ENCODE data around the gene GLRX.

The GLRX gene

DNA sequence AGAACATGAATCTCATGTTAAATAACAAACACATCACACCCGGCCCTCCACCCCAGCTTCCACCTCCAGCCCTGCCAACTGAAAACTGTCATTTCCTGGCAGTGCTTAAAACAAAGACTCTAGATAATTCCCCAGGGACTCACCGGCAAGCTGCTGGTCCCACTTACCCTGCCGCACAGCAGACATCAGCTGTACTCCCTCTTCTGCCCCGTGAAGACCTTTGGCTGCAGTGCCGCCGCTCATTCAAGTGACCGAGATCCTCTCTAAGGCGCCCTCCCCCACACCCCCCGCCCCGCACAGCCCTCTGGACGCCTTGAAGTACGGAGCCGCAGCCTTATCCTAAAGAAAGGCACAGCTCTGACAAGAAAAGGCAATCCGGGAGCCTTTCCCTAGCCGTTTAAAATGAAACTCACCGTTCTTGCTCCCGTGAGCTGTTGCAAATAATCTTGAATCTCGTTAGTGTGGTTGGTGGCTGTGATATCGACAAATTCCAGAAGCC, 434 bp downstream of the GLRX start:
- peak in 2 of 3 donors; percentile 44 to 67 for DNase-seq
- H3K4me3 ChIP-seq (ENCODE audit: control insufficient read depth in 1 of 7, extremely low read depth in 1 of 7, insufficient read depth in 4 of 7, low read depth in 2 of 7, low read length in 6 of 7) = peak overlapping the region; percentile 55 to 97 (median 91)
- peaks cover 28 to 83% (median 65%) of the 10 kb centered on the region in 4 experiments for H3K4me1 ChIP-seq (ENCODE audit: control extremely low read depth in 1 of 4, control insufficient read depth in 4 of 4, insufficient read depth in 4 of 4, low read length in 3 of 4)

DNA sequence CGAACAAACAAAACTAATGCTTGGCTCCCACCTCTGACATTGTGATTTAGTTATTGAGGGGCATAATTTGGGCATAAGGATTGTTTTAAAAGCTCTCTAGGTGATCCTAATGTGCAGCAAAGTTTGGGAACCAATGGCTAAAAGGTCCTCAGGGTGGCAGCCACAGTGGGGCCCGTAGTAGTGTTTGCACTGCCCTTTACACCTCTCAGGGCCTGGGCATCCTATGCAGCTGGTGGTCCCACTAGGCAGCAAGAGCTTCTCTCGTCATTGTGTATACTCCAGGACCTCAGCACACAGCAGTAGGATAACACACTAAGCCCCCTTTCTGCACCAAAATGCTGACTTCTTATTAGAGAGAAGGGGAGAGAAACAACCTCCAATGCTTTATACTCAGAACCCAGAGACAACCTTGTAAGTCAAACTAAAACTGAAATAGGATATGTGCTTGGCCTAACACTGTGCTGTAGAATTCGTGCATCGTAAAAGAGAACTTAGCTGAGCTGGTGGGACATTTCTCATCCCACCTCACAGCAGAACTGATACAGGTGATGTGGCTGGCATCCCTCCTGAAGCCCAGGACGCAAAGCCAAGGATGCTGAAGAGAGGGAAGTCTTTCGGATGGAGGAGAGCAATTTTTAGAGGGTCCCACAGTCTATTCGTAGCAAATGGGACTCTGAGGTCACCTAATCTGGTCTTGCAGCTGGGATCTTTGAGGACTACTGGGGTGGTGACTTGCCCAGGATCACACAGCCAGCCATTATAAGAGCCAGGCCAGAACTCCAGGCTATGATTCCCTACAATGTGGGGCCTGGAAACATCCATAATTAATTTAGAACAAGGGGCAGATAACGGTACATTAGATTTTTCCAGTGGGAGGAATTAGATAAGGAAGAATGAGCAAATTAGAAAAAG, 1.2 kb downstream of the GLRX start:
- no peak for DNase-seq
- Histone ChIP-seq H3K27me3 (replicated peaks in 2 of 5; ENCODE audit: control insufficient read depth in 4 of 5, insufficient read depth in 5 of 5, low read length in 4 of 5) (no peaks in the 10 kb centered on the region), H3K36me3 (ENCODE audit: control insufficient read depth in 4 of 4, insufficient read depth in 4 of 4, low read length in 3 of 4) (peaks cover 2 to 14% (median 7%) of the 10 kb centered on the region in 4 experiments), H3K27ac (ENCODE audit: insufficient read depth in 1 of 2, low read depth in 1 of 2, low read length in 2 of 2, poor library complexity in 1 of 2, severe bottlenecking in 2 of 2) (peak overlapping the region; percentile 70 to 86), H3K4me1 (ENCODE audit: control extremely low read depth in 1 of 4, control insufficient read depth in 4 of 4, insufficient read depth in 4 of 4, low read length in 3 of 4) (peaks cover 28 to 82% (median 67%) of the 10 kb centered on the region in 4 experiments), H3K9me3 (ENCODE audit: control extremely low read depth in 1 of 5, control insufficient read depth in 4 of 5, insufficient read depth in 2 of 5, low read depth in 1 of 5, low read length in 4 of 5) (no peaks in the 10 kb centered on the region), H3K4me3 (ENCODE audit: control insufficient read depth in 1 of 7, extremely low read depth in 1 of 7, insufficient read depth in 4 of 7, low read depth in 2 of 7, low read length in 6 of 7) (peak overlapping the region; percentile 58 to 97 (median 91))
- ChIA-PET CTCF (interaction anchor here (1.3 to 7.9 kb wide), 11 partner anchors 10 to 50 kb away, joined by 3 to 60 read pairs (median 8); no protein-coding TSS in a partner anchor), POLR2A (interaction anchor here (0.6 to 1.0 kb wide), 2 partner anchors 9 to 985 kb away, joined by 3 read pairs; no protein-coding TSS in a partner anchor)
- 14% methylated on average over 4 of the region's 9 CpGs for WGBS (ENCODE audit: insufficient coverage)

More for the DNA sequence above, 434 bp downstream of the GLRX start:
- Histone ChIP-seq H3K27me3 (replicated peaks in 2 of 5; ENCODE audit: control insufficient read depth in 4 of 5, insufficient read depth in 5 of 5, low read length in 4 of 5) (no peaks in the 10 kb centered on the region), H3K9me3 (ENCODE audit: control extremely low read depth in 1 of 5, control insufficient read depth in 4 of 5, insufficient read depth in 2 of 5, low read depth in 1 of 5, low read length in 4 of 5) (no peaks in the 10 kb centered on the region), H3K36me3 (ENCODE audit: control insufficient read depth in 4 of 4, insufficient read depth in 4 of 4, low read length in 3 of 4) (peaks cover 0 to 7% (median 3%) of the 10 kb centered on the region in 4 experiments), H3K27ac (ENCODE audit: insufficient read depth in 1 of 2, low read depth in 1 of 2, low read length in 2 of 2, poor library complexity in 1 of 2, severe bottlenecking in 2 of 2) (peak overlapping the region; percentile 70 to 86)
- ChIA-PET POLR2A (interaction anchor here (1.0 kb wide), 1 partner anchor 10 kb away, joined by 3 read pairs; no protein-coding TSS in a partner anchor), CTCF (interaction anchor here (0.9 to 7.9 kb wide), 10 partner anchors 10 to 43 kb away, joined by 3 to 60 read pairs (median 14); no protein-coding TSS in a partner anchor)
- 0% methylated on average over 18 of the region's 19 CpGs for WGBS (ENCODE audit: insufficient coverage)

DNA sequence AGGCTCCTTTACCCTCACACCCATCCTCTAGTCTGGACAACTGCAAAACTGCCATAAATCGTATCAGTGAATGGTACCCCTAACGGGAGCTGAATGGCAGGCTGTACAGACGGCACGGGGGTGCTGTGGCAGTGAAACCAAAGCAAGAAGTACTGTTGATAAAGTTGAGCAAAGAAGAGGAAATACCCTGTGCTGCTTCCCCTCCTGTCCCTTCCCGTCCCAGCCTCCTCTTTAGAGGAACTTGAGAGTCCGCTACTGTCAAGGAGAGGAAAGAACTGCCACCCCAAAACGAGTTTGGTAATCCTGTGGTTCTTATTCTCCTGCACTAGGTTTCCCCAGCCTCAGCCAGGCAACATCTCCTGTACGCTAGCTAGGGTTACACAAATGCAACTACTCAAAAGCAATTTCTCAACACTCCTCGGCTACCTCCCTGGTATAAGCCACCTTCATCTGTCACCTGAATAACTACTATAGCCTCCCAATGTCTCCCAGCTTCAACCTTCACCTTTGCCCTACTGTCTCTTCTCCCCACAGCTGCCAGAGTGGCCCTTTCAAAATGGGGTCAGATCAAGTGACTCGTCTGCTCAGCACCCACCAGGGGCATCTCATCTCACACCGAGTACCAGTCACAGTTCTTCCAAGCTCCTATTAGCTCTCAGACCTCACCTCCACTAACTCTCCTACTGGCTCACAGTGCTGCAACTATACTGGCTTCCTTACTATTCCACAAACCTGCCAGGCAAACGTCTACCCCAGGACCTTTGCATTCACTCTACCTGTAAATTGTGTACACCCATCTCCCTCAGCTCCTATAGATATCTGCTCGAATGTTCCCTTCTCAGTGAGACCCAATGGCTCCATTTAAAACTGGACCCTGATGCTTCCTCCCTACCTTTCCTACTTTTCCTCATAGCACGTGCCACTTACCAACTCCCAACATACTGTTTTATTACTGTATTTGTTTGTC, 4.1 kb downstream of the GLRX start:
- no peaks in the 10 kb centered on the region for H3K9me3 ChIP-seq (ENCODE audit: control extremely low read depth in 1 of 5, control insufficient read depth in 4 of 5, insufficient read depth in 2 of 5, low read depth in 1 of 5, low read length in 4 of 5)
- 29% methylated on average over 10 of the region's 14 CpGs for WGBS (ENCODE audit: insufficient coverage)
- peak overlapping the region in 1 of 2 experiments; percentile 47 for H3K27ac ChIP-seq (ENCODE audit: insufficient read depth in 1 of 2, low read depth in 1 of 2, low read length in 2 of 2, poor library complexity in 1 of 2, severe bottlenecking in 2 of 2)
- CTCF ChIA-PET = interaction anchor here (0.8 to 7.9 kb wide), 9 partner anchors 10 to 154 kb away, joined by 3 to 60 read pairs (median 6); no protein-coding TSS in a partner anchor
- peaks cover 20 to 70% (median 67%) of the 10 kb centered on the region in 4 experiments for H3K4me1 ChIP-seq (ENCODE audit: control extremely low read depth in 1 of 4, control insufficient read depth in 4 of 4, insufficient read depth in 4 of 4, low read length in 3 of 4)
- peak overlapping the region in 6 of 7 experiments; percentile 42 to 71 (median 62) for H3K4me3 ChIP-seq (ENCODE audit: control insufficient read depth in 1 of 7, extremely low read depth in 1 of 7, insufficient read depth in 4 of 7, low read depth in 2 of 7, low read length in 6 of 7)
- peaks cover 2 to 40% (median 24%) of the 10 kb centered on the region in 4 experiments for H3K36me3 ChIP-seq (ENCODE audit: control insufficient read depth in 4 of 4, insufficient read depth in 4 of 4, low read length in 3 of 4)
- POLR2A ChIA-PET = interaction anchor here (1.0 kb wide), 1 partner anchor 10 kb away, joined by 3 read pairs; no protein-coding TSS in a partner anchor
- DNase-seq = peak; percentile 73 to 86 (median 83)
- H3K27me3 ChIP-seq (replicated peaks in 2 of 5; ENCODE audit: control insufficient read depth in 4 of 5, insufficient read depth in 5 of 5, low read length in 4 of 5) = no peaks in the 10 kb centered on the region

DNA sequence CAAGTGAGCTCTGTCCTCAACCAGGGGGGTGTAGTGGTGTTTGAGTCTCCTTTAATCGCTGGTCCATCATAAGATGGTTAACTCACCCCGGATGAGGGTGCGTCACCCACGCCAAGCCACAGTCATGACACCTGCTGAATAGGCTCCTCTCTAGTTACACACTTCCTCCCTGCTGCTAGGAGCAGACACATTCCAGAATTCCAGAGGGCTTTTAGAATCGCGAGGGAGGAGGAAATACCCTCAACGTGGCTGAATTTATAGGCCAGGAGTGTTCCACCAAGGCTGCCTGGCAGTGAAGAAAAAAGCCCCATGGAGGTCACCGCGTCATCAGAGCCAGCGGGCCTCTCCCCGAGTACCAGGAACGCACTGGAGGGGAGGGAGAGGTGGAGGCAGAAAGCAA, 5.1 kb downstream of the GLRX start:
- WGBS (ENCODE audit: insufficient coverage) = 84% methylated on average over 12 of the region's 12 CpGs
- peak overlapping the region in 4 of 7 experiments; percentile 47 to 69 (median 62) for H3K4me3 ChIP-seq (ENCODE audit: control insufficient read depth in 1 of 7, extremely low read depth in 1 of 7, insufficient read depth in 4 of 7, low read depth in 2 of 7, low read length in 6 of 7)
- peaks cover 14 to 61% (median 60%) of the 10 kb centered on the region in 4 experiments for H3K4me1 ChIP-seq (ENCODE audit: control extremely low read depth in 1 of 4, control insufficient read depth in 4 of 4, insufficient read depth in 4 of 4, low read length in 3 of 4)
- H3K27ac ChIP-seq (ENCODE audit: insufficient read depth in 1 of 2, low read depth in 1 of 2, low read length in 2 of 2, poor library complexity in 1 of 2, severe bottlenecking in 2 of 2) = peak overlapping the region in 1 of 2 experiments; percentile 47
- CTCF ChIA-PET = interaction anchor here (0.8 to 7.9 kb wide), 10 partner anchors 14 to 153 kb away, joined by 3 to 60 read pairs (median 4); no protein-coding TSS in a partner anchor
- no peaks in the 10 kb centered on the region for H3K27me3 ChIP-seq (replicated peaks in 2 of 5; ENCODE audit: control insufficient read depth in 4 of 5, insufficient read depth in 5 of 5, low read length in 4 of 5)
- no peaks in the 10 kb centered on the region for H3K9me3 ChIP-seq (ENCODE audit: control extremely low read depth in 1 of 5, control insufficient read depth in 4 of 5, insufficient read depth in 2 of 5, low read depth in 1 of 5, low read length in 4 of 5)
- H3K36me3 ChIP-seq (ENCODE audit: control insufficient read depth in 4 of 4, insufficient read depth in 4 of 4, low read length in 3 of 4) = peaks cover 4 to 43% (median 26%) of the 10 kb centered on the region in 4 experiments
- no peak for DNase-seq
- POLR2A ChIA-PET = no interaction called here

DNA sequence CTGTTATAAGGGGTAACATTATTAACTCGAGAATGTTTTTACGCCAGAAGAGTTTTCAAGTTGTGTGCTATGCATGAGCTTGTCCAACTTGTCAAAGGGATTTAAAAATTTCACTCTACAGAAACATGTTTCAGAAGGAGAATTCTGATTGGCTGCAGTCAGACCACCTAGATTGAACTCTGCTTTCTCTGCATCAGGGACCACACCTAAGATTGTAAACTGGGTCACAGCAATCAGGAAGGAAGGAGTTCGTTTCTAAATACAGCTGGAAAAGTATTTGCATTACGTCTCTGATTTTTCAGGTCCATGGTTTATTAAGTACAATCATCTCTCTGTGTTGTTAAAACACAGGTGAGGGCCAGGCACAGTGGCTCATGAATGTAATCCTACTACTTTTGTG, 5.8 kb downstream of the GLRX start:
- no peak overlapping the region for H3K4me3 ChIP-seq (ENCODE audit: control insufficient read depth in 1 of 7, extremely low read depth in 1 of 7, insufficient read depth in 4 of 7, low read depth in 2 of 7, low read length in 6 of 7)
- DNase-seq = no peak
- peaks cover 16 to 67% (median 63%) of the 10 kb centered on the region in 4 experiments for H3K4me1 ChIP-seq (ENCODE audit: control extremely low read depth in 1 of 4, control insufficient read depth in 4 of 4, insufficient read depth in 4 of 4, low read length in 3 of 4)
- H3K9me3 ChIP-seq (ENCODE audit: control extremely low read depth in 1 of 5, control insufficient read depth in 4 of 5, insufficient read depth in 2 of 5, low read depth in 1 of 5, low read length in 4 of 5) = no peaks in the 10 kb centered on the region
- peaks cover 7 to 43% (median 29%) of the 10 kb centered on the region in 4 experiments for H3K36me3 ChIP-seq (ENCODE audit: control insufficient read depth in 4 of 4, insufficient read depth in 4 of 4, low read length in 3 of 4)
- ChIA-PET POLR2A (no interaction called here), CTCF (interaction anchor here (0.8 to 7.9 kb wide), 10 partner anchors 10 to 47 kb away, joined by 3 to 60 read pairs (median 4); no protein-coding TSS in a partner anchor)
- H3K27ac ChIP-seq (ENCODE audit: insufficient read depth in 1 of 2, low read depth in 1 of 2, low read length in 2 of 2, poor library complexity in 1 of 2, severe bottlenecking in 2 of 2) = no peak overlapping the region
- no peaks in the 10 kb centered on the region for H3K27me3 ChIP-seq (replicated peaks in 2 of 5; ENCODE audit: control insufficient read depth in 4 of 5, insufficient read depth in 5 of 5, low read length in 4 of 5)
- 80% methylated on average over 1 of the region's 4 CpGs for WGBS (ENCODE audit: insufficient coverage)

DNA sequence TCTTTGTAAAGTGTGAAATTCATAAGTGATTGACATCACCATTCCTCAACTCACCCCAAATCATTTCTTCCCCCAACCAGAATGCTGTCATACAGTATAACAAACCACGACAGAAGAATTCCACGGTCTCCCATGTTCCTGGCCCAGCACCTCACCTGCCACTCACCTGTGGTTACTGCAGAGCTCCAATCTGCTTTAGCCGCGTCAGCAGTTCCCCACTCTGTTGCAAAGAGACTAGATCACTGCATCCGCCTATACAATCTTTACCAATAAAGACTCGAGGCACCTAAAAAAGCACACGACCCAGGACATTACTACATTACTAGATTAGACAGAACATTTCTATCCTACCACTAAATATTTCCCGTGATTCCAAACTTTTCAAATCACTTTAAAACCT, 6.2 kb downstream of the GLRX start:
- H3K4me1 ChIP-seq (ENCODE audit: control extremely low read depth in 1 of 4, control insufficient read depth in 4 of 4, insufficient read depth in 4 of 4, low read length in 3 of 4) = peaks cover 14 to 67% (median 59%) of the 10 kb centered on the region in 4 experiments
- DNase-seq = no peak
- H3K27me3 ChIP-seq (replicated peaks in 2 of 5; ENCODE audit: control insufficient read depth in 4 of 5, insufficient read depth in 5 of 5, low read length in 4 of 5) = no peaks in the 10 kb centered on the region
- no peaks in the 10 kb centered on the region for H3K9me3 ChIP-seq (ENCODE audit: control extremely low read depth in 1 of 5, control insufficient read depth in 4 of 5, insufficient read depth in 2 of 5, low read depth in 1 of 5, low read length in 4 of 5)
- no peak overlapping the region for H3K27ac ChIP-seq (ENCODE audit: insufficient read depth in 1 of 2, low read depth in 1 of 2, low read length in 2 of 2, poor library complexity in 1 of 2, severe bottlenecking in 2 of 2)
- 98% methylated on average over 6 of the region's 8 CpGs for WGBS (ENCODE audit: insufficient coverage)
- CTCF ChIA-PET = interaction anchor here (0.7 to 7.9 kb wide), 8 partner anchors 9 to 47 kb away, joined by 4 to 60 read pairs (median 4); no protein-coding TSS in a partner anchor
- H3K4me3 ChIP-seq (ENCODE audit: control insufficient read depth in 1 of 7, extremely low read depth in 1 of 7, insufficient read depth in 4 of 7, low read depth in 2 of 7, low read length in 6 of 7) = no peak overlapping the region
- H3K36me3 ChIP-seq (ENCODE audit: control insufficient read depth in 4 of 4, insufficient read depth in 4 of 4, low read length in 3 of 4) = peaks cover 7 to 43% (median 29%) of the 10 kb centered on the region in 4 experiments
- POLR2A ChIA-PET = no interaction called here
